UCSD-AML1 (cell line): ENCODE results near the gene DZIP1.
"Not testable (repeated sequence)": the region's sequence is repeated elsewhere in the genome, so short reads cannot be mapped to it uniquely, and the experiment has no call there.

Experiments used
- DNase-seq: peaks from one replicate; lab custom pipeline; 2025; ENCODE audit not compliant: unreplicated experiment; lab: John Stamatoyannopoulos, UW

DZIP1 gene

GRCh38 chr13:95603887-95604555, 40.5 kb downstream of the DZIP1 start:
- DNase-seq = no peak

GRCh38 chr13:95601906-95602305, 42.6 kb downstream of the DZIP1 start:
- DNase-seq = no peak

GRCh38 chr13:95601216-95601615, 43.3 kb downstream of the DZIP1 start:
- DNase-seq = no peak

- no peak for DNase-seq
Observed at GRCh38 chr13:95596701-95597100, 47.8 kb downstream of the DZIP1 start.

- DNase-seq = no peak
Observed at GRCh38 chr13:95593462-95593861, 51.0 kb downstream of the DZIP1 start.

GRCh38 chr13:95588721-95589120, 55.8 kb downstream of the DZIP1 start:
- no peak for DNase-seq

GRCh38 chr13:95588134-95588533, 56.4 kb downstream of the DZIP1 start:
- no peak for DNase-seq

GRCh38 chr13:95585867-95586266, 58.6 kb downstream of the DZIP1 start:
- no peak for DNase-seq

- no peak for DNase-seq
Observed at GRCh38 chr13:95579303-95579702, 65.2 kb downstream of the DZIP1 start.

- DNase-seq = no peak
Observed at GRCh38 chr13:95573221-95573620, 71.3 kb downstream of the DZIP1 start.

- no peak for DNase-seq
Observed at GRCh38 chr13:95571941-95572340, 72.6 kb downstream of the DZIP1 start.

- no peak for DNase-seq
Observed at GRCh38 chr13:95570016-95570415, 74.5 kb downstream of the DZIP1 start.

- DNase-seq = no peak
Observed at GRCh38 chr13:95568131-95568530, 76.4 kb downstream of the DZIP1 start.

GRCh38 chr13:95565758-95566157, 78.7 kb downstream of the DZIP1 start:
- DNase-seq = not testable (repeated sequence)

GRCh38 chr13:95564733-95565291, 79.7 kb downstream of the DZIP1 start:
- DNase-seq = no peak

- DNase-seq = no peak
Observed at GRCh38 chr13:95564091-95564490, 80.4 kb downstream of the DZIP1 start.

GRCh38 chr13:95560387-95560786, 84.1 kb downstream of the DZIP1 start:
- no peak for DNase-seq

- DNase-seq = no peak
Observed at GRCh38 chr13:95559100-95559499, 85.4 kb downstream of the DZIP1 start.

GRCh38 chr13:95557013-95557412, 87.5 kb downstream of the DZIP1 start:
- no peak for DNase-seq

GRCh38 chr13:95553581-95554385, 90.7 kb downstream of the DZIP1 start:
- no peak for DNase-seq

GRCh38 chr13:95552539-95553441, 91.7 kb downstream of the DZIP1 start, which contains the start of gene CLDN10:
Gene CLDN10, plus strand, starts transcription at chr13:95552720. Its CDS starts 34 bp downstream, at chr13:95552754.
- no peak for DNase-seq
